Measurements from ENCODE around the gene NDC80.

The NDC80 gene

GRCh38 chr18:2618009-2618408, 46.7 kb downstream of the NDC80 start:
- no peak for TF ChIP-seq CTCF (conservative IDR thresholded peaks at IDR 0.05)
- H3K27ac ChIP-seq = no peak overlapping the region

GRCh38 chr18:2625217-2625616, 53.9 kb downstream of the NDC80 start:
- no peak overlapping the region for H3K27ac ChIP-seq
- TF ChIP-seq CTCF (conservative IDR thresholded peaks at IDR 0.05) = no peak

DNA sequence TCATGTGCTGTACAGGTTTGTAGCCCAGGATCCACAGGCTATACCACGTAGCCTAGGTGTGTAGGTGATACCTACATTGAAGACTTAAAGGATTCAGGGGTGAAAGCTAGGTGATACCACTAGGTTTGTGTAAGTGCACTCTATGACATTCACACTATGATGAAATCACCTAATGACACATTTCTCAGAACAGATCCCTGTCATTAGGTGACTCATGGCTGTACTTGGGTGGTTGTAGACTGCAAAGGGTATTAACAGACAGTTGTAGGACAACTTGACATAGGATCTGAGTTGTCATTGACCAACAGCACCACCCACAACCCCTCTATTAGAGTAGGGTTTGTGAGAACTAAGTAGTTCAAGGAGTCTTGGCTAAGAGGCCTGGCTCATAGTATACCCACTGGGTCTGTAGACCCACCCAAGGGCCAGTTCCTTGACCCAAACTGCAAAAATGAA, 56.5 kb downstream of the NDC80 start:
- no peak overlapping the region for H3K27ac ChIP-seq
- no peak for TF ChIP-seq CTCF (conservative IDR thresholded peaks at IDR 0.05)

- H3K27ac ChIP-seq = no peak overlapping the region
- no peak for TF ChIP-seq CTCF (conservative IDR thresholded peaks at IDR 0.05)
Measured at GRCh38 chr18:2629003-2629402, 57.6 kb downstream of the NDC80 start.

GRCh38 chr18:2635586-2635985, 64.2 kb downstream of the NDC80 start:
- TF ChIP-seq CTCF (conservative IDR thresholded peaks at IDR 0.05) = no peak
- H3K27ac ChIP-seq = no peak overlapping the region

- H3K27ac ChIP-seq = no peak overlapping the region
- no peak for TF ChIP-seq CTCF (conservative IDR thresholded peaks at IDR 0.05)
Measured at GRCh38 chr18:2636126-2636631, 64.8 kb downstream of the NDC80 start.

DNA sequence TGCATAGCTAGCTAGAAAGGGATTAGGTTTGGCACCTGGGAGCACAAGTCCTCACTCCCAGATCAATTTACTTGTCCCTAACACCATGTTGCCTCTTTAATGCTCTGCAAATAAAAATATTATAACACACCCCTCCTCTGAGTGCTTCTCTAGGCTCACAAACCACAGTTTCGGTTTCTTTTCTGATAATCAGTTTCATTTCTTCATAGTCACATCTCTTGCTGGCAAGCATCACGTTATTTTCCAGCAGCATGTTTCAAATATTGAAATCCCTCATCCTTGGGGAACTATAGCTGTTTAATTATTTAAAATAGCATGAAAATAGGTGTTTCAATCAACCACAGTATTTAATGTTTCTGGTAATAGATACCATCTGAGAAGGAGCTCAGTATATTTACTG, 70.3 kb downstream of the NDC80 start:
- no peak overlapping the region for H3K27ac ChIP-seq
- no peak for TF ChIP-seq CTCF (conservative IDR thresholded peaks at IDR 0.05)

Data from VCaP (cell line).